Endothelial cell of umbilical vein (primary cell): ENCODE data around the gene STARD13. TPM values are rescaled to one million over a fixed set of nuclear protein-coding genes. Genes with fewer than 3 reads are reported as not detected.

Experiments
- BruUV-seq: library from RNA; stranded (reverse); fragments of 400-500 nt; replicated peaks from 2 replicates; lab custom pipeline; 2021; lab: Mats Ljungman, UMichigan
- CTCF ChIA-PET: fragments of 300-600, 350-600 bp; sonication (Branson Sonifier 250); formaldehyde crosslinking; loops from one replicate; lab custom pipeline; 2021; ENCODE audit warnings: antibody characterized with exemption, inconsistent platforms; lab: Charles Lee
- POLR2A ChIA-PET: fragments of 300-600, 350-600 bp; sonication (Branson Sonifier 250); formaldehyde crosslinking; loops from one replicate; lab custom pipeline; 2021; ENCODE audit warnings: antibody characterized with exemption, inconsistent platforms; lab: Charles Lee
- DNase-seq: peaks from one replicate; pipeline ENCODE4 v3.0.0-alpha.2; 2011; ENCODE audit warnings: low read depth, low spot score
- FAIRE-seq: peaks from 2 replicates; lab custom pipeline; 2011; peaks lifted over from hg19 to GRCh38; lab: Jason Lieb, UNC
- H2AFZ ChIP-seq: 2 replicates; pipeline ENCODE4 v1.6.0; 2012; ENCODE audit warnings: low read depth, low read length, control low read depth, inconsistent platforms
- H3K27ac ChIP-seq: 2 replicates; pipeline ENCODE4 v1.5.1; 2011; ENCODE audit warnings: low read depth, mild to moderate bottlenecking, control low read depth, low read length, moderate library complexity; ENCODE audit not compliant: insufficient read depth
- H3K27me3 ChIP-seq, 2 experiments: 2 replicates each; pipeline versions ENCODE4 v1.6.0 to v1.6.1; 2011; ENCODE audit warnings: low read length in 2 of 2, mixed read lengths in 1 of 2; ENCODE audit not compliant: control insufficient read depth in 2 of 2, insufficient read depth in 2 of 2
- H3K36me3 ChIP-seq, 2 experiments: 2 replicates in 1 of 2; 3 replicates in 1 of 2; pipeline ENCODE4 v1.5.1; 2011; ENCODE audit warnings: low read length in 2 of 2, mild to moderate bottlenecking in 1 of 2, moderate library complexity in 1 of 2; ENCODE audit not compliant: control insufficient read depth in 2 of 2, insufficient read depth in 2 of 2; ENCODE audit errors: extremely low read depth in 1 of 2
- H3K4me1 ChIP-seq: 3 replicates; pipeline ENCODE4 v1.5.1; 2011; ENCODE audit warnings: mild to moderate bottlenecking, low read length; ENCODE audit not compliant: control insufficient read depth, insufficient read depth; ENCODE audit errors: extremely low read depth
- H3K4me2 ChIP-seq: 2 replicates; pipeline ENCODE4 v1.6.1; 2011; ENCODE audit warnings: low read length, control low read depth, mixed read lengths; ENCODE audit not compliant: insufficient read depth
- H3K4me3 ChIP-seq, 3 experiments: fragments of 200-600 bp in 1 of 3; sonication (generic), shearing (Covaris generic) in 1 of 3; replicated peaks in 1 of 3; 2 replicates each; pipeline ENCODE4 v1.5.1; 2011 to 2016; ENCODE audit warnings: control low read depth in 3 of 3, low read length in 3 of 3, mild to moderate bottlenecking in 2 of 3, inconsistent platforms in 1 of 3, low read depth in 1 of 3, moderate library complexity in 1 of 3; ENCODE audit not compliant: insufficient read depth in 1 of 3
- H3K79me2 ChIP-seq: 2 replicates; pipeline ENCODE4 v1.6.0; 2012; ENCODE audit warnings: low read length, inconsistent platforms; ENCODE audit not compliant: control insufficient read depth, insufficient read depth
- H3K9ac ChIP-seq: replicated peaks from 2 replicates; pipeline ENCODE3; 2011; ENCODE audit warnings: low read length, control low read depth; ENCODE audit not compliant: insufficient read depth; ENCODE audit errors: extremely low read depth
- H3K9me1 ChIP-seq: replicated peaks from 3 replicates; pipeline ENCODE4 v1.6.0; 2011; ENCODE audit warnings: mild to moderate bottlenecking, low read length; ENCODE audit not compliant: control insufficient read depth, insufficient read depth; ENCODE audit errors: extremely low read depth
- H3K9me3 ChIP-seq: replicated peaks from 2 replicates; pipeline ENCODE4 v1.5.1; 2012; ENCODE audit warnings: low read length, inconsistent platforms; ENCODE audit not compliant: control insufficient read depth, insufficient read depth
- H4K20me1 ChIP-seq: replicated peaks from 2 replicates; pipeline ENCODE3; 2011; ENCODE audit warnings: mild to moderate bottlenecking, low read length; ENCODE audit not compliant: control insufficient read depth, insufficient read depth; ENCODE audit errors: extremely low read depth
- EZH2 ChIP-seq: IDR thresholded peaks from 2 replicates; pipeline ENCODE4 v1.6.1; 2012; ENCODE audit warnings: borderline replicate concordance, low read depth, mild to moderate bottlenecking, moderate library complexity, low read length, inconsistent platforms; ENCODE audit not compliant: severe bottlenecking
- FOS ChIP-seq: IDR thresholded peaks from 2 replicates; pipeline ENCODE4 v1.6.1; 2011; ENCODE audit warnings: mild to moderate bottlenecking, low read length, moderate library complexity, borderline replicate concordance; ENCODE audit not compliant: insufficient read depth
- GATA2 ChIP-seq: IDR thresholded peaks from 2 replicates; pipeline ENCODE4 v1.7.0; 2011; ENCODE audit warnings: low read depth, mild to moderate bottlenecking, moderate library complexity, mixed read lengths, low read length; ENCODE audit not compliant: insufficient read length, insufficient read depth
- JUN ChIP-seq: IDR thresholded peaks from 2 replicates; pipeline ENCODE4 v1.6.1; 2011; ENCODE audit warnings: borderline replicate concordance, low read depth; ENCODE audit not compliant: insufficient read length, insufficient read depth
- MYC ChIP-seq: IDR thresholded peaks from one replicate; pipeline ENCODE4 v1.6.1; 2011; ENCODE audit warnings: mild to moderate bottlenecking, low read depth, low read length
- POLR2A ChIP-seq: IDR thresholded peaks from 2 replicates; pipeline ENCODE4 v1.6.1; 2012; ENCODE audit warnings: low read depth, mild to moderate bottlenecking, control low read depth, low read length
- POLR2AphosphoS5 ChIP-seq: IDR thresholded peaks from 2 replicates; pipeline ENCODE4 v1.6.1; 2012; ENCODE audit warnings: low read depth, mild to moderate bottlenecking, control low read depth, low read length, moderate library complexity; ENCODE audit not compliant: insufficient read depth
- dilution Hi-C: fragments of 300-500 bp; cut with MboI; formaldehyde crosslinking; loops from one replicate; pipeline ENCODE4 v1.15.0; 2019; ENCODE audit warnings: low sequenced_read_pairs; ENCODE audit not compliant: extremely low pct_ligation_motif_present
- intact Hi-C: fragments of 100-400 bp; cut with micrococcal nuclease; formaldehyde crosslinking; loops from one replicate; pipeline ENCODE4 v1.10.0; 2022
- polyA plus RNA-seq, 4 experiments: library from polyadenylated mRNA; depleted of rRNA in 3 of 4; stranded (reverse) in 3 of 4; unstranded in 1 of 4; fragments of >200 nt; gene quantifications; 2 replicates each; pipeline versions ENCODE4 v1.2.1 to v1.2.3, GENCODE V29; 2011 to 2012; ENCODE audit warnings: missing spikeins in 1 of 4
- total RNA-seq: library from RNA; stranded (reverse); gene quantifications from 2 replicates; pipeline ENCODE4 v1.2.3, GENCODE V29; 2021
- TF ChIP-seq, protein P1 (sequence below), 2 donors: IDR thresholded peaks; 1 replicate in 1 of 2; 2 replicates in 1 of 2; pipeline ENCODE4 v1.5.1; 2011; ENCODE audit warnings: low read length in 2 of 2, mild to moderate bottlenecking in 2 of 2, moderate library complexity in 2 of 2, control low read depth in 1 of 2, inconsistent platforms in 1 of 2, low read depth in 1 of 2; ENCODE audit not compliant: insufficient read depth in 1 of 2; ENCODE audit errors: extremely low read depth in 1 of 2
- TF ChIP-seq, protein P2 (sequence below): IDR thresholded peaks from 2 replicates; pipeline ENCODE4 v1.6.1; 2011; ENCODE audit not compliant: insufficient read depth, insufficient read length

STARD13 gene
- total and polyA plus RNA-seq, 2 donors (not counting 3 experiments of a cell fraction or from before 2014, with no cell fraction given) = 11.0 to 47.7 TPM

DNA sequence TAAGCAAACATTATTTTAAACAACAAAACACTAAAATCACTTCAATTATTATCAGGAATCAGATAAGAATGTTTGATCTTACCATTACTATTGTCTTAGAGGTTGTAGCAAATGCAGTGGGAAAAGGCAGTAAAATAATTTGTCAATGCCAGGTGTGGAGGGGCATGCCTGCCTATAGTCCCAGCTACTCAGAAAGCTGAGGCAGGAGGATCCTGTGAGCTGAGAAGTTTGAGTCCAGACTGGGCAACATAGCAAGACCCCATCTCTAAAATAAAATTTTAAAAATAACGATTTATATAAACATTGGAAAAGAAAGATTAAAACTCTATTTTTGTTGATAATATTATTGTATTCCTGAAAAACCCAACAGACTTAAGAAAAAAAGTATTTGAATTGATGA is 202.5 kb downstream of the STARD13 start:
- intact Hi-C loops = no loop called here
- no peak overlapping the region for H3K9ac ChIP-seq
- dilution Hi-C loops = no loop called here
- no peaks in the 10 kb centered on the region for H3K27me3 ChIP-seq
- H3K9me1 ChIP-seq = no peaks in the 10 kb centered on the region
- ChIA-PET POLR2A (no interaction called here), CTCF (no interaction called here)
- no peak overlapping the region for H2AFZ ChIP-seq
- H3K4me2 ChIP-seq = no peak overlapping the region
- H3K4me1 ChIP-seq = peaks cover 24% of the 10 kb centered on the region
- H3K9me3 ChIP-seq = no peaks in the 10 kb centered on the region
- no peak for FAIRE-seq
- no peak overlapping the region for H3K27ac ChIP-seq
- no peak for TF ChIP-seq POLR2AphosphoS5
- no peak for TF ChIP-seq EZH2
- TF ChIP-seq POLR2A = no peak
- no peak for TF ChIP-seq GATA2
- TF ChIP-seq FOS = no peak
- TF ChIP-seq, protein P1, sequence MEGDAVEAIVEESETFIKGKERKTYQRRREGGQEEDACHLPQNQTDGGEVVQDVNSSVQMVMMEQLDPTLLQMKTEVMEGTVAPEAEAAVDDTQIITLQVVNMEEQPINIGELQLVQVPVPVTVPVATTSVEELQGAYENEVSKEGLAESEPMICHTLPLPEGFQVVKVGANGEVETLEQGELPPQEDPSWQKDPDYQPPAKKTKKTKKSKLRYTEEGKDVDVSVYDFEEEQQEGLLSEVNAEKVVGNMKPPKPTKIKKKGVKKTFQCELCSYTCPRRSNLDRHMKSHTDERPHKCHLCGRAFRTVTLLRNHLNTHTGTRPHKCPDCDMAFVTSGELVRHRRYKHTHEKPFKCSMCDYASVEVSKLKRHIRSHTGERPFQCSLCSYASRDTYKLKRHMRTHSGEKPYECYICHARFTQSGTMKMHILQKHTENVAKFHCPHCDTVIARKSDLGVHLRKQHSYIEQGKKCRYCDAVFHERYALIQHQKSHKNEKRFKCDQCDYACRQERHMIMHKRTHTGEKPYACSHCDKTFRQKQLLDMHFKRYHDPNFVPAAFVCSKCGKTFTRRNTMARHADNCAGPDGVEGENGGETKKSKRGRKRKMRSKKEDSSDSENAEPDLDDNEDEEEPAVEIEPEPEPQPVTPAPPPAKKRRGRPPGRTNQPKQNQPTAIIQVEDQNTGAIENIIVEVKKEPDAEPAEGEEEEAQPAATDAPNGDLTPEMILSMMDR (IDR thresholded peaks at IDR 0.05; ENCODE audit: extremely low read depth in 1 of 2, insufficient read depth in 1 of 2, low read depth in 1 of 2, low read length in 2 of 2) = no peak
- TF ChIP-seq MYC = no peak
- no peak for TF ChIP-seq JUN
- TF ChIP-seq, protein P2, sequence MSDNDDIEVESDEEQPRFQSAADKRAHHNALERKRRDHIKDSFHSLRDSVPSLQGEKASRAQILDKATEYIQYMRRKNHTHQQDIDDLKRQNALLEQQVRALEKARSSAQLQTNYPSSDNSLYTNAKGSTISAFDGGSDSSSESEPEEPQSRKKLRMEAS = no peak
- H3K4me3 ChIP-seq = no peak overlapping the region
- H3K36me3 ChIP-seq = no peaks in the 10 kb centered on the region
- H4K20me1 ChIP-seq = no peaks in the 10 kb centered on the region
- no peaks in the 10 kb centered on the region for H3K79me2 ChIP-seq
- no peak for DNase-seq
- BruUV-seq = no TSS peak
